ENCODE measurements around the gene IL20RA.

- TF ChIP-seq CTCF (IDR thresholded peaks at IDR 0.05): no peak
- no peak for TF ChIP-seq POLR2A (IDR thresholded peaks at IDR 0.05)
These were observed 69.6 kb downstream of the IL20RA start for GRCh38 chr6:136975089-136975715.
